Head of caudate nucleus (tissue), 42 donors: Measurements from ENCODE around the gene OR2J2.
"Not testable (repeated sequence)": the region's sequence is repeated elsewhere in the genome, so short reads cannot be mapped to it uniquely, and the experiment has no call there.

ENCODE experiments used
- DNase-seq, 42 donors: peaks; one replicate each; pipeline versions ENCODE4 v3.0.0 to v3.0.0-alpha.2; 2020 to 2021; ENCODE audit warnings: mixed read lengths in 7 of 42
- intact Hi-C: fragments of 100-400 bp; cut with DNase I; formaldehyde crosslinking; loops from one replicate; pipeline ENCODE4 v1.15.0; 2022

Gene OR2J2

GRCh38 chr6:29170607-29171006 is at the start of gene OR2J2:
TSS of gene OR2J2 (plus strand) at chr6:29170907. CDS start at chr6:29173636, 2,729 bp downstream.
- DNase-seq, intact Hi-C loops: not testable (repeated sequence)

GRCh38 chr6:29129326-29130012 is 41.2 kb upstream of the OR2J2 start:
- DNase-seq = peak in 1 of 42 donors; percentile 26
- intact Hi-C loops = no loop called here

GRCh38 chr6:29130644-29131043 is 40.1 kb upstream of the OR2J2 start:
- intact Hi-C loops = no loop called here
- DNase-seq = peak in 1 of 42 donors; percentile 24

- DNase-seq = no peak
- intact Hi-C loops = no loop called here
Observed at GRCh38 chr6:29131691-29132090, 39.0 kb upstream of the OR2J2 start.

- no peak for DNase-seq
- intact Hi-C loops = no loop called here
Observed at GRCh38 chr6:29137724-29138123, 33.0 kb upstream of the OR2J2 start.

GRCh38 chr6:29141606-29142005 is 29.1 kb upstream of the OR2J2 start:
- DNase-seq = no peak
- intact Hi-C loops = no loop called here

- DNase-seq = no peak
- intact Hi-C loops = no loop called here
Observed at GRCh38 chr6:29142309-29142708, 28.4 kb upstream of the OR2J2 start.

GRCh38 chr6:29146179-29146578 is 24.5 kb upstream of the OR2J2 start:
- no peak for DNase-seq
- intact Hi-C loops = no loop called here

- no peak for DNase-seq
- intact Hi-C loops = no loop called here
Observed at GRCh38 chr6:29147074-29147473, 23.6 kb upstream of the OR2J2 start.

- intact Hi-C loops, DNase-seq: not testable (repeated sequence)
Observed at GRCh38 chr6:29149444-29149843, 21.3 kb upstream of the OR2J2 start.

GRCh38 chr6:29153083-29153482 is 17.6 kb upstream of the OR2J2 start:
- intact Hi-C loops = no loop called here

GRCh38 chr6:29155182-29155581 is 15.5 kb upstream of the OR2J2 start:
- intact Hi-C loops, DNase-seq: not testable (repeated sequence)

More at GRCh38 chr6:29153083-29153482, 17.6 kb upstream of the OR2J2 start:
- no peak for DNase-seq

- DNase-seq, intact Hi-C loops: not testable (repeated sequence)
Observed at GRCh38 chr6:29159922-29160321, 10.8 kb upstream of the OR2J2 start.

GRCh38 chr6:29165571-29165970 is 5.1 kb upstream of the OR2J2 start:
- intact Hi-C loops, DNase-seq: not testable (repeated sequence)

- DNase-seq = no peak
- intact Hi-C loops = no loop called here
Observed at GRCh38 chr6:29171736-29172135, 1.0 kb downstream of the OR2J2 start.

GRCh38 chr6:29183594-29183993 is 12.9 kb downstream of the OR2J2 start:
- DNase-seq = no peak
- intact Hi-C loops = no loop called here

- DNase-seq, intact Hi-C loops: not testable (repeated sequence)
Observed at GRCh38 chr6:29188659-29189058, 18.0 kb downstream of the OR2J2 start.

GRCh38 chr6:29200767-29201662 is 30.3 kb downstream of the OR2J2 start:
- intact Hi-C loops = no loop called here
- DNase-seq = no peak

- DNase-seq = no peak
- intact Hi-C loops = no loop called here
Observed at GRCh38 chr6:29201966-29202365, 31.3 kb downstream of the OR2J2 start.

- DNase-seq = no peak
- intact Hi-C loops = no loop called here
Observed at GRCh38 chr6:29211488-29211887, 40.8 kb downstream of the OR2J2 start.
